ENCODE data around the gene SMIM14. TPM values are rescaled to one million over a fixed set of nuclear protein-coding genes. Genes with fewer than 3 reads are reported as not detected.

The SMIM14 gene
- total RNA-seq (2022; extraction: Qiagen RNA extraction), result 12.9 to 17.9 TPM (median 15.1 TPM) in 5 replicates

DNA sequence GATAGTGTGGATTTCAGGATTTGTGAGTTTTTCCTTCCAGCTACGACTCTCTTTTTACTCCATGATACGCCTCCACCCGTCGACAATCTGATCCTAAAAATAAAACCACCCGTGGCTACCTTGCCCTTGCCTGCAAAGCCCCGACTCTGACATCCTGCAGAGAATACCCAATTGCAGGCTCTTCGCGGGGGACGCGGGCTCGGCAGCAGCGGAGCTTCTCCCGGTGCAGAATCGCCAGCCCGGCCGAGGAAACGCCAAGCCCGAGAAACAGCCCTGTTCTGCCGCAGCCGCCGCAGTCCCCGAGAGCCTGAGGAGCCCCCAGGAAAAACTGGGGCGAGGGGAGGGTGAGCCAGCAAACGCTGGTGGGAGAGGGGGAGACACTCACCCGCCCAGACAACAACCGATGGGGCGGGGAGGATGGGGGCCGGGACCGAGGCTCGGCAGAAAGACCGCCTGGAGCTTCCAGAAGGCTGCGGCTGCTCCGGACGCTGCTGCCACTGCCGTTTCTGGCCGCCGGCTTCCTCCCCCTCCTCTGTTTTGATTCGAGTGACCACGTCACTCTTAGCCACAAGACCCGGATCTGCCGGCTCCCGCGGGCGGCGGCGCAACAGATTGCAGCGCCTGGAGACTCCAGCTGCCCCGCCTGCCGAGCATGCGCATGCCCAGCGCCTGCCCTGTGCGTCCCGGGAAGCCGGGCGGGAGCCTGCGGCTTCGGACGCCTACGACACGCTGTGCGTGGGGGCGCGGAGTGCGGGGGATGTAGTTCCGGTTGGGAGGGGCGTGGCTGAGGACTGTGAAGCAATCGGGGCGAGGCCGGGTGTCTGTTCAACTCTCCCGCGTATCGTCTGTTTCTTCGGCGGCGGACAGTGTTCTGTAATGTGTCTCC lies at the start of gene SMIM14:
SMIM14 (minus strand) TSS at position 512 of the 886 bp plus-strand sequence. CDS start 33,720 bp downstream, outside the sequence.

DNA sequence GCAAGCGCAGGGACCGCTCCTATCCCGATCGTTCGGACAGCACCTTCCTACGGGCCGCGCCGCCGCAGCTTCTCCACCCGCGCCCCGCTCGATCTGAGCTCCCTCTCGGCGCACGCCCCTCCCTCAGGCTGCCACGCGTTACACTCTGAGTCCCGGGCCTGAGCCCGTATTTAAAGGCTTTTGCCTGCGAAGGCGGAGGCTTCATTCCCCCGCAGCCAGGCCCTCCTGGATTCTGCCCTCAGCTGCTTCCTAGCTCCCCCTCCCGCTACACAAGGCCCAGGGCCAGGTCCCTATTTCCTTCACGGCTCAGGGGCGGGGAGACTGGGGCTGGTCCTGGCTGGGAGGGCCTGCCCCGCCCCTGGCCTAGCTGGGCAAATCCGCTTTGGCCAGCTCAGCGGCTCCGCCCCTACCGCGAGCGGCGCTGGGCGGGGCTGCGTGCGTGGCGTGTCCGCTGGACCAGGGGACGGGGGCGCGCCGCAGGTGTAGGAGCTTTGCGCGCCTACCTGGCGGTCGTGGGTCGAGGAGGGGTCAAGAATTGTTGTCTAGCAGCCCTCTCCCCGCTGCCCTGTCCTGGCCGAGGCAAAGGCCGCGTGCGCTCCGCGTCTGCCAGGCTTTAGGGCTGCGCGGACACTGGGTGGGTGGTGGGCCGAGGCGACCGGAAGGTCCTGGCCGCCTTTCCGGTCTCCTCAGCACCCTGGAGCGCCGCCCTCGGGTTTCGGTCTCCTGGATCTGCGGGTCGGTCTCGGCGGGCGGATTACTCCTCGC lies 111.2 kb downstream of the SMIM14 start, which contains the start of gene UGDH:
UGDH (minus strand) TSS at position 144 of the 765 bp plus-strand sequence. CDS start 5,927 bp downstream, outside the sequence.

Other genes starting within 250 kb of the SMIM14 start
- gene KLB, start 231.9 kb downstream of the SMIM14 start, total RNA-seq (2022; extraction: Qiagen RNA extraction), result 0.05 to 0.16 TPM (median 0.12 TPM) in 5 replicates
- gene RPL9, start 179.9 kb downstream of the SMIM14 start, total RNA-seq (2022; extraction: Qiagen RNA extraction), result 873 to 1,628 TPM (median 915 TPM) in 5 replicates
- gene LIAS, start 179.8 kb downstream of the SMIM14 start, total RNA-seq (2022; extraction: Qiagen RNA extraction), result 9.1 to 12.1 TPM (median 10.6 TPM) in 5 replicates
- gene UGDH, start 111.4 kb downstream of the SMIM14 start, total RNA-seq (2022; extraction: Qiagen RNA extraction), result 171 to 295 TPM (median 189 TPM) in 5 replicates
- gene UBE2K, start 59.3 kb upstream of the SMIM14 start, total RNA-seq (2022; extraction: Qiagen RNA extraction), result 60.5 to 80.5 TPM (median 77.6 TPM) in 5 replicates

All from A549 treated with Hydrocortisone at 1 μM for 4 hours (cell line).